ENCODE measurements around the gene ZCCHC17.

ZCCHC17 gene

DNA sequence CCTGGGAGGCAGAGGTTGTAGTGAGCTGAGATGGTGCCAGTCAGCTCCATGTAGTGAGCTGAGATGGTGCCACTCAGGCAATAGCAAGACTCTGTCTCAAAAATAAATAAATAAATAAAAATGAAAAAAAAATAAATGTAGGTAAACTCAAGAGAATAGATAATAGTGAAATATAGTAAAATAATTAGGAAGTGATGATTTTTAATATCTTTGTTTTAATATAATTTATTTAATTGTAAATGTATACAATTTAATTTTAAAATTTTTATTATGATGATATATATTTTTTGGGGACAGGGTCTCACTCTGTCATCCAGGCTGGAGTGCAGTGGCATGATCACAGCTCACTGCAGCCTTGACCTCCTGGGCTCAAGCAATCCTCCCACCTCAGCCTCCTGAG lies 96.6 kb downstream of the ZCCHC17 start:
- no peak for DNase-seq (ENCODE audit: low read depth in 2 of 2)

DNA sequence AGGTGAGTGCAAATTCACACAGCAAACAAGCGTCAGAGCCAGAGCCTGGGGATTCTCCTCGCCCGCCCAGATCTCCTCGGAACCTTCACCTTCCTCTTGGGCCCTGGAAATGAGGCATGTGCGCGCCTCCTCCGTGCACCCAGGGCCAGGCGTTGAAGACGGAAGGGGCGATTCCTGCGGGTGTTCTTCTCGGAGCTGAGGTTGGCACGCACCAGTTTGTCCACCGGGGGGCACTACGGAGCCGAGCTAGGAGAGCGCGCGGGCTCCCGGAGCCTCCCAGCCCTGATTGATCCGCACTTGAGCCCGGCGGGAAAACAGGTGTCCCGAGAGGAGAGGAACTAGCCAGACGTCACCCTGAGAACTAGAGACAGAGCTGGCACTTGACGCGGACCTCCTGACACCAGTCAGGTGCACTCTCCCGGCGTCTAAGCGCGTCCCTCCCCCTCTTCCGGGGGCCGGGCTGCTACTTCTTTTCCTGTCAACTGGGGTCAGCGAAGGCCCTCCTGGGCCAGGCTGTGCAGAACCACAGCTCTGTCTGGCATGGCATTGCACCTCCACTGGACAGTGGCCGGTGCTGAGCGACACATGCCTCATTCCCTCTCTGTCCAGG lies 97.9 kb downstream of the ZCCHC17 start:
- peak; percentile 53 to 62 for DNase-seq (ENCODE audit: low read depth in 2 of 2)

DNA sequence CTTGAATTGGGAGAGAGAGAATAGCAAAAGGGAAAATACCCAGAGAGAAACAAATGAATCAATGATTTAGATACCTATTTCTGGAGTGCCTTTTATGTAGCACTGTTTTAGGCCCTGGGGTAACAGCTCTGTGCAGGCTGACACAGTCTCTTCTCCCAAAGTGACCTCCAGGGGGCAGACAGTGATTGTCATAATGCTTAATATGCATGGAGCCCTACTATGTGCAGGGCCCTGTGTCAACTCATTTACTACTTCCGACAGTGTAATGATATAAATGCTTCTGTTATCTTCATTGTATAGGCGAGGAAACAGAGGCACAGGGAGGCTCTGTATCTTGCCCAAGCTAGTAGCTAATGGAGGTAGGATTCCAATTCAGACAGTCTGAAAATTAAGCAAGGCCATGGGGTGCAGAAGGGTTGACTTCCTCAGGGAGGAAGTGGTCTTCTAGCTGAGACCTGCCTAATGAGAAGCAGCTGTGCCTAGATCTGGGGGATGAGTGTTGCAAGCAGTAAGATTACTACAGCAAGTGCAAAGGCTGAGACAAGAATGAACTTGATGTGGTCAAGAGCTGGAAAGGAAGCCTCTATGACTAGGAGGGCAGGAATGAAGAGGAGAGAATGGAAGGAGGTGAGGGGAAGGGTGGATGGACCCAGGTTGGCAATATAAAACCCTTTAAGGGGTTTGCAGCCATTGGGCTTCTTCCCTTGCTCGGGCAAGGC lies 100.0 kb downstream of the ZCCHC17 start:
- no peak for DNase-seq (ENCODE audit: low read depth in 2 of 2)

DNA sequence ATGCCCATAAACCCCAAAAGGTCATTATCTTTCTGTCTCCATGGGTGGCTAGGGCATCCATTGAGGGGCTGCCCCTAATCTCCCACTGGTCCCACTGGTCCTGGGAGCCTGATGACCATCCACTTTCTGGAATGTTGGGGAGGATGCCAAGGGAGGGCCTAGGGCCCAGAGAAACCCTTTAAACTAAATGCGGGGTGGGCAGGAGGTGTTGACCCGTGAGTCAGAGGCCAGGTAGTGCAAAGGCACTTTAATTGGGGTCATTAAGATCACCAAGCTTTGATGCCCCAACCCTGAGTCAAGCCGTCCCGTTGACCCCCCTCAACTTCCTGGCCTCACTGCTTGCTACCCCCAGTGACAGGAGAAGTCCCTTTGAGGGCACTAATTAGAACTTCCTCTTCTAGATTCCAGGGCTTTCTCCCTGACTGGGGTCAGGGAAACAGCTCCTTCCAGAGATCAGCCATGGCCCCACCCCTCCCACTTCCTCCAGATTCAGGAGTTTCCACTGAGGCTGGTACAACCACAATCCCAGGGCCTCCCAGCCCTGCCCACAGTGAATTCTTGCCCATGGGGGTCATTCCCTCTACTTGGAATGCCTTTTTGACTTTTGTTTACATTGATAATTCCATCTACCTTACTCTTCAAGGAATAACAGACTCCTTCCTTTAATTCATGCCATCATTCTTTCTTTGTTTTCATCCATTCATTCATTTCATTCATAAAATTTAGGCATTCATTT lies 100.7 kb downstream of the ZCCHC17 start:
- no peak for DNase-seq (ENCODE audit: low read depth in 2 of 2)

DNA sequence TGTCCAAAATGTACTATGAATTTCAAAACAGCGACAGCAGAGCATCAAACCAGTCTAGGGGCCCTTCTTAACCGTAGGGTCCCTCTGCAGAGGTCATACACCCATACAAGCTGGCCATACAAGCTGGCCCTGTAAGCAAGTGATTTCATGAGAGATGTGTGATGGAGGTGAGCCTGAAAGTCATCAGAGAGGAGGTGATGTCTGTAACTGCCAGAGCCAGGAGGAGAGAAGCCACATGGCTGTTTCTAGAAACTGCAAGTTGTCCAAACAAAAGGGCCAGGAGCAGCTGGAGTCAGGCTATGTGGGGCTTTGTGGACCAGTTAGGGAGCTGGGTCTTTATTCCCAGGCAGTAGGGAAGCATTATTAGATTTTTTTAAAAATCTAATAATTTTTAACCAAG lies 101.4 kb downstream of the ZCCHC17 start:
- no peak for DNase-seq (ENCODE audit: low read depth in 2 of 2)

DNA sequence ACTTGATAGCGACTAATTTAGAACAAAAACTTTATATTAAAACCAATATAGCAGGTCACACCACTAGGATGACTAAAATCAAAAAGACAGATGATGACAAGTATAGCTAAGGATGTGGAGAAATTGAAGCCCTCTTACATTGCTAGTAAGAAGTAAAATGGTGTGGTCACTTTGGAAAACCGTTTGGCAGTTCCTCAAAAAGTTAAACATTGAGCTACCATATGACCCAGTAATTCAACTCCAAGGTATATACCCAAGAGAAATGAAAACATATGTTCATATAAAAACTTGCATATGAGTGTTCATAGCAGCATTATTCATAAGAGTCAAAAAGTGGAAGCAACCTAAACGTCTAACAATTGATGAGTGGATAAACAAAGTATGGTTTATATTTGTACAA lies 103.1 kb downstream of the ZCCHC17 start:
- no peak for DNase-seq (ENCODE audit: low read depth in 2 of 2)

DNA sequence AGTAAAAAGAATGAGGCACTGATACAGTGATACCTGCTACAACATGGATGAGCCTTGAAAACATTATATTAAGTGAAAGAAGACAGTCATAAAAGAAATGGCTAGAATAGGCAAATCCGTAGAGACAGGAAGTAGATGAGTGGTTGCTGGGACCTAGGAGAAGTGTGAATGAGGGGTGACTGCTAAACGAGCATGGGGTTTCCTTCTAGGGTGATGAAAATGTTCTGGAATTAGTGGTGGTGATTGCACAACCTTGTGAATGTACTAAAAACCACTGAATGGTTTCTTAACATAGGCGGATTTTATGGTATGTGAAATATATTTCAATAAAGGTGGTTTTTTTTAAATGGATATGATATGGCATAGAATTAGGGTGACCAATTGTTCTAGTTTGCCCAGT lies 103.6 kb downstream of the ZCCHC17 start:
- DNase-seq (ENCODE audit: low read depth in 2 of 2), result no peak

DNA sequence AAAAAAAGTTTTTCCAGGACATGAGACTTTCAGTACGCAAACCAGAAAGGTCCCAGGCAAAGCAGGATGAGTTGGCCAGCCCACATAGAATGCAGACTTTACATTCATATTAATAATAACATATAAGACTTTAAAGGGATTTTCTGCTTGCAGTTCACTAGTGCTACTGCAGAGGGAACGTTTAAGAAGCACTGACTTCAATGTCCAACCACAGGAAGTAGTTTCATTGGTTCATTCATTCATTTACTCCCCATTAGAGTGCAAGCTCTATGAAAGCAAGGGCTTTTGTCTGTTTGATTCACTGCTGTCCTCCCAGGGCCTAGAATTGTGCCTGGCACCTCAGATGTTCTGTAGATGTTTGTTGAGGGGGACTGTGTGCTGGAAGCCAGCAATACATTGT lies 104.4 kb downstream of the ZCCHC17 start:
- DNase-seq (ENCODE audit: low read depth in 2 of 2), result no peak

DNA sequence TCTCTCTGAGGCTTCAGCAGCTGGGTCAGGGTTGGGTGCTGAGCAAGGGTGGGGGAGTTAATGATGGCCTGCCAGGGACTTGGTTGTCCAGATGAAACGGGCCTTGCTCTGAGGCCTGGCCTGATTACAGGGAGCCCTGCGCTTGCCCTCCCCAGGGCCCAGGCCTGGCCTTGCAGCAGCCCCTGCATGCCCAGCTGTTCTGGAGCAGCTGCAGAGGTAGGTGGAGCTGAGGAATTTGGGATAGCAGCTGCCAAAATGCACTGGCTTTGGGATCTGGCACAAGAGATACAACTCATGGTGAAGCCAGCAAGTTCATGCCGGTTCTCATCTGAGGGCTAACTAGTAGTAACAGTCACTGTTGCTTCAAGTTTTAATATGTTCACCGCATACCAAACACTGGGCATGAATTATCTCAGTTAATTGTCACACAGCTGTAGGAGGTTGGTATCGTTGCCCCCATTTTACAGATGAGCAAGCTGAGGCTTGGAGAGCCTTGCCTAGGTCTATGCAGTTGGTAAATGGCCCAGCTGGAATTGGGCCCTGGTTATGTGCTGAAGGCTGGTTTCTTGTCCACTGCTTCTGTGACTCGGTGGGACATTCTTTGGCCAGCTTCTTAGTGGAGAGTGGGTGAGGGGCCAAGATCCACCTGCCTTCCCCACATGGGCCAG lies 108.9 kb downstream of the ZCCHC17 start:
- DNase-seq (ENCODE audit: low read depth in 2 of 2), result no peak

DNA sequence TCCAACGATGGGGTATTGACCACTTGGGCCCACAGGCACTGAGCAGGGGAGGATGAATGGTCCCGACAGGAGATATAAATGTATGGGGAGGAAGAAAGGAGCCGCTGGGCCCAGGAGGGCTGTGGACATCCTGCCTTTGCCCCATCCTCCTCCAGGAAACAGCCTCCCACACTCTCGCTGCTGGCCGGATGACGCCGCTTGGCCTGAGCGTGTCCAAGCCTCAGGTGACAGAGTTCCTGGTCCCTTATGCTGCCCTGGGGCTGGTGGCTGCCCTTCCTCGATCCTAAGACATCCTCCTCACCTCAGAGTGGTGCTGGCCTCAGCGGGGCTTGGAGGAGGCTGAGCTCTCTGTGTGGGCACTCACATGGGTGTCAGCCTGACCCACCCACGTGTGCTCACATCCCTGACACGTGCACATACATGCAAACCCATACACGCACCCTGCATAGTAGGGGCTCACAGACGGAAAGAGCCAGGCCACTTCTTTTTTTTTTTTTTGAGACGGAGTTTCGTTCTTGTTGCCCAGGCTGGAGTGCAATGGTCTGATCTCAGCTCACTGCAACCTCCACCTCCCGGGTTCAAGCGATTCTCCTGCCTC lies 110.3 kb downstream of the ZCCHC17 start:
- no peak for DNase-seq (ENCODE audit: low read depth in 2 of 2)

DNA sequence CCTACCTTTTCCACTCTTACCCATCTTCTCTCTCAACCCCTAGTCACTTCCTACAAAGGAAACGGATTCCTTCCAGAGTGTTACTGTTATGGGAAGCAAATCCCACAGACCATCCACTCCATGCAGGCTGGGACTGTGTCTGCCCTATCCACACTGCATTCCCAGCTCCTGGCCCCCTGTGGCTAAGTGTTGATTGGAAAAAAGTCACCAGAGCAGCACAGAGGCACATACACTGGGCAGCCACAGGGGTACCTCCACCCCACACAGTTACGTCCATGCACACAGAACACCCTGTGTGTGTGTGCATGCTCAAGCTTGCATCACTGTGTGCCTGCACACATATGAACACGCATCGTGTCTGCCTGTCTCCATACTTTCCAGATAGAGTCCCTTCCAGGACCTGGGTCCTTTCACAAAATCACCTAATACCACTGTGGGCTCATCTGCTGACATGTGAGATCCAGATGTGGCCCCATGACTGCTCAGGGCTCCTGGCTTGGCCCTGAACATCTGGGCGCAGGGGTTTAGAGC lies 112.0 kb downstream of the ZCCHC17 start:
- no peak for DNase-seq (ENCODE audit: low read depth in 2 of 2)

DNA sequence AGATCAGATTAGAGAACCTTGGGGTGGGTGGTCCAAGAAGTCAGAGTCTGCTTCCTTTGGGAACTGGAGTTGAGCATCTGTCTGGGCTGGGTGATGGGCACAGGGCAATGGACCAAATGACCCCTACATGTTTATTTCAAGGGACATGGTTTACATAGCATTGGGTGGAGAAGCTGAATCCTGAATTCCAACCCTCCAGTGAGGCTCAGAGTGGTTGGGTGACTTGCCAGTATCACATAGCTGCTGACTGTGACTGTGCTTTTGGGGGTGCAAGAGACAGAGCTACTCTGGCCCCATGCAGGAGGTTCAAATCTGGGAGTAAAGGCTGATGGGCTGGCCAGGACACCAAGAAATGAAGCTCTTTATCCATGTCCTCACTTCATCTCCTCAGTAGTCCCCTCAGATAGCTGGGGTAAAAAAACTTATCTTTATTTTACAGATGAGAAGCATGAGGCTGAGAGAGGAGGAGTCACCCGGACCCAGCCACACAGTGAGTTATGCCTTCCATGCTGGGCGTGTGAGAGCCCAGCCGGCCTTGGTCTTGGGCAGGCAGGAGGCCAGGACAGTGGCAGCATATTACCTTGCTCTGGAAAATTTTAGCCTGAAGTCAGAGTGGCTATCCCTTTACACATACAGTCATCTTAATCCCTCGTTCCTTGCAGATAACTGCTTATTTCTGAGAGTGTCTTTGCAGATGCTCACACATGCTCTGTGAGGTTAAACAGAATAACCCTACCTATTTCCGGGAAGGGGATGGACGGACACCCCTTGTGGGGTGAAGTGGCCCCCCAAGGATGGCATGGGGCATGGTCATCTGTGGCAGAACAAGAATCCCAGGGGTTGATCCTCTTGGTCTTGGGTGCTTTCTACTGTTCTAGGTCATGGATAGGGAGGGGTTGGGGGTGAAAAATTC lies 113.4 kb downstream of the ZCCHC17 start:
- DNase-seq (ENCODE audit: low read depth in 2 of 2), result no peak

DNA sequence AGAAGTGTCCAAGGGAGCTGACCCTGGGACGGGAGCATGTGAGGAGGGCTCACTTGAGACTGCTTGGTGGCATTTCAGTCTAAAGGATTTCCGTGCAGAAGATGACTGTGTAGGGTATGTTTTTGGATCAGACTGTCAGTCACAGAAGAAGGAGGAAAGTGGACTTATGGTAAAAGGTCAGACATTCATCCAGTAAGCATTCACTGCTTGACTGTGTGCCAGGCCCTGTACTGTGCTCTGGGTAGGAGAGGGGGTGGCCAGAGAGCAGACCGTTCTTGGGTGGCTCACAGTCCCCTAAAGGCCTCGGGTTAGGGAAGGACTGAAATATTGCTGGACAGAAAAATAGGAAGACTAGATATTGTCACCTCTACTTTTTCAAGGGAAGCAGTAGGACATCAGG lies 114.0 kb downstream of the ZCCHC17 start:
- DNase-seq (ENCODE audit: low read depth in 2 of 2), result no peak

DNA sequence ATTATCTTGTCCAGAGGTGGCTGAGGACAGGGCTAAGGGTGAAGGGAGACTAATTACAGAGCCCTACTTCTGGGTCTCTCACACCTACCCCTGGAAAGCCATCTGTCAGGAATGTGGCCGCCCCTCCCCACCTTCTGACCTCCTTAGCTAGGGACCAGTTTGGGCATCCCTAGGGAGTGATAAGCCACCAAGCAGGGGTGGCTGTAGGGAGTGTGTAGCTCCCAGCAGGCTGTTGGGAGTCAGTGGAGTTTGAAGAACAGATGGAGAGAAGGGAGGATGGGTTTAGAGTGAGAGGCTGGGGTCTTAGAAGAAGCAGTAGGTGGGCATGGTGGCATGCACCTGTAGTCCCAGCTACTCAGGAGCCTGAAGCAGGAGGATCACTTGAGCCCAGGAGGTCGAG lies 115.4 kb downstream of the ZCCHC17 start:
- no peak for DNase-seq (ENCODE audit: low read depth in 2 of 2)

DNA sequence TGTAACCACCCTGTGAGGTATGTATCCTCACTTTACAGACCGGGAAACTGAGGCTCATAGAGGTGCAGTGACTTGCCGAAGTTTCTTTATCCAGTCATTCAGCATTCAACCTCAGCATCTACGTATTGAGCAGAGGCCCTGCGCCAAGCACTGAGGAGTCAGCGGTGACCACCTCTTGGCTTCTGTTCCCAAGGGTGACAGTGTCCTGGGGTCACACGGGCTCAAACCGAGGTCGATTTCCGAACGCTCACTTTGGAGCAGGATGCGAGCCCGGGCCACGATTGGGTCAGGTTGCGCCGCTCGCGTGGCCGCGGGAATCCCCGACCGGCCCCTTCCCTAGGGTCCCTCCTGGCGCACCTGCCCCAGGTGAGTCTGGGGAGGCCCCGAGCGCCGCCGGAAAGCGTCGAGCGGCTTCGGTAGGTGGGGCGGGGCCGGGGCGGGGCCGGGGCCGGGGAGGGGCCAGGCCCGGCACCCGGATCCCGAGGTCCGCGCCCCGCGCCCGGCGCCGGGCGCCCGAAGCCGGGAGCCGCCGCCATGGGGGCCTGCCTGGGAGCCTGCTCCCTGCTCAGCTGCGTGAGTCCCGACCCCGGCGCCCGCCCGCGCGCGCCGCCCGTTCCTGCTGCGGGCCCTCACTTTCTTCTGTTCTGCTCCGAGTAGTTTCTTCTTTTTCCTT lies 116.0 kb downstream of the ZCCHC17 start, which contains the start of gene SERINC2:
SERINC2 (plus strand) TSS at position 482 of the 673 bp plus-strand sequence; CDS start at position 535, 53 bp downstream.
- peak in 1 of 2 donors; percentile 2 for DNase-seq (ENCODE audit: low read depth in 2 of 2)

DNA sequence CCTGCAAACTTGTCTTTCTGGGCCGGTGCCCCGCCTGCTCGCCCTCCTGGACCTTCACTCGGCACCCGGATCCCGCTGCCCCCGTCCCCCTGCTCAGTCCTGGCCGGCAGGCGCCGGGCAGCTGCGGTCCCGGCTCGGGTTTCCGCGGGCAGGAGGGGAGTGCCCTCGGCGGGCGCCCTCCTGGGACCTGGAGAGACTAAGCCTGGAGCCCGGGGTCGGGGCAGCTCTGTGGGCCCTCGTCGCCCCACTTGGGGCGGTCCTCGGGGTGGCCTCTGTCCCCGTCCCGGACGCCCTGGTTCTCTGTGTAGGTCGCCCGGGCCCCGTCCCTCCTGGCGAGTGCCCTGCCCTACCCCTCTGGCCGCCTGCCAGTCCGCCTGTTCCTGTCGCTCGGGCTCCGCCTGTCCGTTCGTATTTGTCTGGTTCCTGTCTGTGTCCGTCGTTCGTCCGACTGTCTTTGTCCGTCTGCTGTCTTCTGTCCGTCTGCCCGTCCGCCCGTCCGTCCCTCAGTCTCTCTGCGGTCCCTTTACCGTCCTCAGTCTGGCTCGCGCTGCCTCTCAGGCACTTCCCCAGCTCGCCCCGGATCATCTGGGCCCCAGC lies 116.7 kb downstream of the ZCCHC17 start:
- DNase-seq (ENCODE audit: low read depth in 2 of 2), result no peak
